Embryonic facial prominence (tissue), 1 donor: Measurements from ENCODE around the gene BTN2A1.
"Not testable (repeated sequence)": the region's sequence is repeated elsewhere in the genome, so short reads cannot be mapped to it uniquely, and the experiment has no call there.

Experiments
- DNase-seq: peaks from one replicate; pipeline ENCODE4 v3.0.0-alpha.2; 2016; ENCODE audit errors: extremely low spot score

The BTN2A1 gene

DNA sequence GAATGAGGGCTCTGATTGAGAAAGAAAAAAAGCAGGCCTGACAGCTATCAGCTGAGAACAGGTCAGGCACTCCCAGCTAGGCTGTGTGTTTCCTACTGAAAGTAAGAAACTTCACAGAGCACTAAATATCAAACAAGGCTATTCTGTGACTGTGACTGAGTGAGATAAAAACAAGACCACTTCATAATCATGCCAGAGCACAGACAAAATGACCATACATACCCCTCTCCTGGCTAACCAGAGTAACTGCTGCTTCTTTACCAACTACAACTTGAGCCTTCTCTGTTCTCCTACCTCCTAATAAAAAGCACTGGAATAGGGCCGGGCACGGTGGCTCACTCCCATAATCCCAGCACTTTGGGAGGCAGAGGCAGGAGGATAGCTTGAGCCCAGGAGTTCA lies 35.5 kb downstream of the BTN2A1 start:
- DNase-seq, result no peak

DNA sequence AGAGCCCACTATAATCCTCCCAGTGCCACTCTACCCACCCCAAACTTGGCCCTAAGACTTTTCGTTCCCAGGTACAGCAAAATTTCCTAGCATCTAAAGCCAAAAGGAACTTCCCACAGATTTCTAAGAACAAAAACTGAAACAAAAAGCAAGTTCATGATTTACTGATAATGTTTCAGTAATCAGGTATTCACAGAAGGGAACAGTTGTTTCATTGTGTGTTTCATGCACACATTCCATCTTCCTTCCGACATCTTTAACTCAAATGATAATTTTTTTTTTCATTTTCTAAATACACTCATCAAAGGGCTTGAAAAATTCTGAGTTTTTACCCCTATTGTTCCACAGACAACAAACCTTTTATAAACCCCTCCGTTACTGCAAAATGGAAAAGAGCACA lies 36.4 kb downstream of the BTN2A1 start:
- no peak for DNase-seq

DNA sequence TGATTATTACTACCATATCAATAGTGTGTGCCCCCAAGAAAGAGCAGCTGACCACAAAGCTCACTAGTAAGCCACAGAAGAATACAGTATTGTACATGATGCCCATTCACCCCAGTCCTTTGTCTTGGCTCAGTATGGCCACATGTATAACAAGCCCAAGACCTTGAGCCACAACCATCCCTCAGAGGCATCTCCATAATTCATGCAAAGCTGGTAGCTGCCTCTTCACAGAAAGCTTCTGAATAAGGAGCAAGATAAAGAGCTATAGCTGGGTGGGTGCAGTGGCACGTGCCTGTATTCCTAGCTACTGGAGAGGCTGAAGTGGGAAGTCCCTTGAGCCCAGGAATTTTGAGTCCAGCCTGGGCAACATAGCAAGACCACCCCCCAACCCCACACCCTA lies 37.5 kb downstream of the BTN2A1 start:
- DNase-seq, result no peak

DNA sequence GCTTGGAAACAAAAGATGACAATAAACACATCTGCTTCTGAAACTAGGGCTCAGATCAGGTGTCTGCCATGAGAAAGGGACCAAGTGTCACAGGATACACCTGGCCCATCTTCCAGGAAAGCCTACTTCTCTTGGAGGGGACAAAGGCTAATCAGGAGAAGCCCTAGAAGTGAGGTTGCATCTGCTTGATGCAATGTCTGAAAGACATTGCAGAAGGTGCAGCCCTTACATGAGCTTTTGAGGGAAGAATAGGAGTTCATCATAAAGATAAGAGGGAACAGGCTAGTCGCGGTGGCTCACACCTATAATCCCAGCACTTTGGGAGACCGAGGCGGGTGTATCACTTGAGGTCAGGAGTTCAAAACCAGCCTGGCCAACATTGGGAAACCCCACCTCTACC lies 39.9 kb downstream of the BTN2A1 start:
- no peak for DNase-seq

DNA sequence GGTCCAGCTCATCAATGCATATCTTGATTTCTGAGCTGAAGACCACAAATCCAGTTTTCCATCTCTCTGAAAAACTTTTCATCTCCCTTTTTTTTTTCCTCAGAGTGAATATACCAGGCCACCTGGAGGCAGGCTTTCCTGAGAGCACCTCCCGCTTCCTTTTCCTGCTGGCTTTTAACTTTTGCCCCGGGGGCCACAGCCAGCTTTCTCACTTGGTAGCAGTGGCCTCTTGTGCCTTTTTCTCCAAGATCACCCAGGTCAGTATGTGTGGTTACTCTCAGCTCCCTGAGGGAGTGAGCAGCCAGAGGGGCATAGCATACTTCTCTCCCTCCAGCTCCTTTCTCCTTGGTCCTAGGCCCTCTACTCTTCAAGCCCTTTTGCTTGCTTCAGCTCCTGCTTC lies 42.3 kb downstream of the BTN2A1 start, which contains the start of gene BTN1A1:
Gene BTN1A1, plus strand, starts transcription at position 202 of the 400 bp plus-strand sequence. CDS start 984 bp downstream, outside the sequence.
- no peak for DNase-seq

DNA sequence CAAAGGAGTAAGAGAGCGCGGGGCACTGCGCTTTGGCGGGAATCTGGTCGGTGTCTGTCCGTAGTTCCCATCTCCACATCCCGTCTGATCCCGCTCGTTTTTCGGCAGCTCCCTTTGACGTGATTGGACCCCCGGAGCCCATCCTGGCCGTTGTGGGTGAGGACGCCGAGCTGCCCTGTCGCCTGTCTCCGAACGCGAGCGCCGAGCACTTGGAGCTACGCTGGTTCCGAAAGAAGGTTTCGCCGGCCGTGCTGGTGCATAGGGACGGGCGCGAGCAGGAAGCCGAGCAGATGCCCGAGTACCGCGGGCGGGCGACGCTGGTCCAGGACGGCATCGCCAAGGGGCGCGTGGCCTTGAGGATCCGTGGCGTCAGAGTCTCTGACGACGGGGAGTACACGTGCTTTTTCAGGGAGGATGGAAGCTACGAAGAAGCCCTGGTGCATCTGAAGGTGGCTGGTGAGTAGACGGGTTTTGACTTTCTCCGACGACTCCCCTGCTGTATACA lies 43.8 kb downstream of the BTN2A1 start:
- no peak for DNase-seq

DNA sequence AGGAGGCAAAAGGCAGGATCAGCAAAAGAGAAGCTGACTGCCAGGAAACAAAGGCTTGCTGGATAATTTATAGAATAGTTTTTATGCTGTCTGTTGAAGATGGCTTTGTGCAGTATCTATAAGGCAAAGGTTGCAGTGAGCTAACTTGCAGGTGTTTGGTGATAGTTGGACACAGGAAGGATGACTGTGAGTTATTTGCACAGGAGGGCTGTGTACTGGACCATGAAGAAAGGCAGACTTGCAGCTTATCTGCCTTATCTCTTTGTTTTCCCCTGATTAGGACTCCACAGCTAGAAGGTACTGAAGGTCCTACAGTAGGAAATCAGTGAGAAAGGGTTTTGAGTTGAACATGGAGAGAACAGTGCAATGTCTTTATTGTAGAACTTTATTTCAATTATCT lies 44.4 kb downstream of the BTN2A1 start:
- no peak for DNase-seq

DNA sequence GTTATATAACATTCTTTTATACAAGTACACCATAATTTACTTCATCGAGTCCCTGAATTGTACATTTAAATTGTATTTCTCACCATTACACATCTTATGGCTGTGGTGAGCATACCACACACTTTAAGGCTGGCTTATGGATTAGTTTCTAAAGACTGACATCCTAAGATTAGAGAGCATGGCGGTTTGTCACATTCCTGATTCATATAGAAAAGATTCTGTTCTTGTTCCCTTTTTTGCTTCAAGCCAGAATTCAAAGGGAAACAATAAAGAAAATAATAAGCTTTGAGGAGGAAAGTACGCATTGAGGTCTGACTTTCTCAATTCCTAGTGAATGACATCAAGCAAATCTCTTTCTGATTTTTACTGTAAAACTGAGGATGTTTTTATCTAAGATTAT lies 44.9 kb downstream of the BTN2A1 start:
- DNase-seq, result no peak

DNA sequence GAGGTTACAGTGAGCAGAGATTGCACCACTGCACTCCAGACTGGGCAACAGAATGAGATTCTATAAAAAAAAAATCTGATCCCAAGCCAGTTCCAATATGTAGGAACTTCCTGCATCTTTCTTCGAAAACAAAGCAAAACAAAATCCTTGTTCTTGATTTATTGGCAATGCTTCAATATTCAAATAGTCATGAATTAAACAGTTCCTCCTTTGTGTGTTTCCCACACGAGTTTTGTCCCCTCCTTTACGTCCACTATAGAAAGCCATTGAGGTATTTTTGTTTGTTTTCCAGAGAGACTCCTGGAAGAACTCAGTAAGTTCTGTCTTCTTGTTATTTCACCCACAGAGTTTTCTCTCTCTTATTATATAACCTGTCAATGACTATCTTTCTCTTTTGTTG lies 49.9 kb downstream of the BTN2A1 start:
- DNase-seq, result no peak

DNA sequence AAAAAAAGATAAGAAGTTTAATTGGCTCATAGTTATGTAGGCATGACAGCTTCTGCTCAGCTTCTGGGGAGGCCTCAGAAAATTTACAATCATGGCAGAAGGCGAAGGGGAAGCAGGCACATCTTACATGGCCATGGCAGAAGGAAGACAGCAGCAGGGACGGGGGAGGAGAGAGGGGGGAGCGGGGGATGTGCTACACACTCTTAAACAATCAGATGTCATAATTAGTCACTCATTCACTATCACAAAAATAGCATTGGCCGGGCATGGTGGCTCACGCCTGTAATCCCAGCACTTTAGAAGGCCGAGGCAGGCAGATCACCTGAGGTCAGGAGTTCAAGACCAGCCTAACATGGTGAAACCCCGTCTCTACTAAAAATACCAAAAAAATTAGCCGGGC lies 53.3 kb downstream of the BTN2A1 start:
- not testable (repeated sequence) for DNase-seq

DNA sequence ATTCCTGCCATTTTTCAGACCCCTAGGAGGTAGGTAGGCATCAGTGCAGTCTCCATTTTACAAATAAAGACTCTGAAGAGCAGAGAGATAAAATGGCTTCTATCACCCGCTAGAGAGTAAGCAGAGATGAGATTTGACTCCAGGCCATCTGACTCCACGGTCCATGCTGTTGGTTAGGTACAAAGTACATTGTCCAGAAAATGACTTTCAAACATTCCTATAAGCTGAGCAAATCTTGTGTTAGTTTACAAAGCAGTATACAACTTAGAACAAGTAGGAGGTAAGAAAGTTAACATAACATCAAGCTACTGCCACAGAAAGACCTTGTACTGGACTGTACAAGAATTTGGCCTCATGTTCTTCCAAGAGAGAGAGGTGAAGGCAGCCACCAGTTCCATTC lies 57.2 kb downstream of the BTN2A1 start:
- DNase-seq, result no peak

DNA sequence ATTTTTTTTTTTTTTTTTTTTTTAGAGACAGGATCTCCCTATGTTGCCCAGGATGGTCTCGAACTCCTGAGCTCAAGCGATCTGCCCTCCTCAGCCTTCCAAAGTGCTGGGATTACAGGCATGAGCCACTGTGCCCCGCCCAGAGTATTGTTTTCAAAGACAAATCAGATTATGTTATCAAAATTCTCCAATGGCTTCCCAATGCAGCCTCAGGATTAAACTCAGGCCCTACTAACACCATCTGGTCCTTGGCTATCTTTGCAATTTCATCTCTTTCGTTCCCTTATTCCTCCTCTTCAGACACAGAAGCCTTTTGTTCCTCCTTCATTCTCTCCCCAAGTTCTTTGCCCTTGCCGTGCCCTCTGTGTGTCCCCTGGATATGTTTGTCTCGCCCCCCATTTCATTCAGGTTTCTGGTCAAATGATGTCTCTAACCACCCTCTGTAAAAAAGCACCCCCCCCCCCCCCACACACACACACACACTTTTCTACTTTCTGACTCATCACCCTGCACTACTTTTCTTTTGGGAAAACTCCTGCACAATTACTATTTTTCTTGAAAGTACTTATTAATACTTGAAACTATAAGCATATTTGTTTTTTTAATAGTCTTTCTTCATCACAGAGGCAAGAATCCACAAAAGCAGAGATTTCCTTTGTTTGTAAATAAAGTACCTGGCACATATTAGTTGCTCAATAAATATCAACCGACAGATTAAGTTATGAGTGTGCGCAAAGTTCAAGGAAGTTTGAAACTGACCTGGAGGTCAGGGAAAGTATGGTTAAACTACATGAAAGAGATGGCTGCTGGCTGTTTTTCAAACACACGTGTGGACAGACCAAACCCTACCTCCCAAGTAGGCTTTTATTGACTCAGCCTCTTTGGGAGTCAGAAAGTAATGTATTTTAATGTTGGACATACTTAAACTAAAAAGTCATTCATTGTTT lies 59.0 kb downstream of the BTN2A1 start:
- DNase-seq, result no peak
